Measurements from ENCODE around the gene KIAA1328. TPM values are rescaled to one million over a fixed set of nuclear protein-coding genes. Genes with fewer than 3 reads are reported as not detected.

Gene KIAA1328
- total RNA-seq, 1 experiment from 2014 or later, result 2.8 TPM

- no peaks in the 10 kb centered on the region for H3K36me3 ChIP-seq (replicated peaks; ENCODE audit: control insufficient read depth, insufficient read depth, low read length)
- no peaks in the 10 kb centered on the region for H3K27me3 ChIP-seq (ENCODE audit: control insufficient read depth, insufficient read depth, low read length)
- no peak for DNase-seq
- H3K4me3 ChIP-seq (ENCODE audit: insufficient read depth, low read depth, low read length), result no peak overlapping the region
Observed at GRCh38 chr18:36912887-36913286, 84.0 kb downstream of the KIAA1328 start.

GRCh38 chr18:36917907-36918306 is 89.0 kb downstream of the KIAA1328 start:
- Histone ChIP-seq H3K36me3 (replicated peaks; ENCODE audit: control insufficient read depth, insufficient read depth, low read length) (no peaks in the 10 kb centered on the region), H3K27me3 (ENCODE audit: control insufficient read depth, insufficient read depth, low read length) (no peaks in the 10 kb centered on the region), H3K4me3 (ENCODE audit: insufficient read depth, low read depth, low read length) (no peak overlapping the region)
- DNase-seq, result no peak

GRCh38 chr18:36929601-36930000 is 100.7 kb downstream of the KIAA1328 start:
- no peak for DNase-seq
- no peaks in the 10 kb centered on the region for H3K36me3 ChIP-seq (replicated peaks; ENCODE audit: control insufficient read depth, insufficient read depth, low read length)
- H3K4me3 ChIP-seq (ENCODE audit: insufficient read depth, low read depth, low read length), result no peak overlapping the region
- no peaks in the 10 kb centered on the region for H3K27me3 ChIP-seq (ENCODE audit: control insufficient read depth, insufficient read depth, low read length)

GRCh38 chr18:36931106-36931505 is 102.2 kb downstream of the KIAA1328 start:
- no peak overlapping the region for H3K4me3 ChIP-seq (ENCODE audit: insufficient read depth, low read depth, low read length)
- no peaks in the 10 kb centered on the region for H3K27me3 ChIP-seq (ENCODE audit: control insufficient read depth, insufficient read depth, low read length)
- DNase-seq, result no peak
- no peaks in the 10 kb centered on the region for H3K36me3 ChIP-seq (replicated peaks; ENCODE audit: control insufficient read depth, insufficient read depth, low read length)

GRCh38 chr18:36933552-36933951 is 104.6 kb downstream of the KIAA1328 start:
- Histone ChIP-seq H3K4me3 (ENCODE audit: insufficient read depth, low read depth, low read length) (no peak overlapping the region), H3K36me3 (replicated peaks; ENCODE audit: control insufficient read depth, insufficient read depth, low read length) (no peaks in the 10 kb centered on the region), H3K27me3 (ENCODE audit: control insufficient read depth, insufficient read depth, low read length) (no peaks in the 10 kb centered on the region)
- no peak for DNase-seq

GRCh38 chr18:36934884-36935283 is 106.0 kb downstream of the KIAA1328 start:
- DNase-seq, result no peak

GRCh38 chr18:36942264-36942663 is 113.3 kb downstream of the KIAA1328 start:
- no peaks in the 10 kb centered on the region for H3K36me3 ChIP-seq (replicated peaks; ENCODE audit: control insufficient read depth, insufficient read depth, low read length)
- no peak overlapping the region for H3K4me3 ChIP-seq (ENCODE audit: insufficient read depth, low read depth, low read length)
- DNase-seq, result peak; percentile 41
- H3K27me3 ChIP-seq (ENCODE audit: control insufficient read depth, insufficient read depth, low read length), result no peaks in the 10 kb centered on the region

More at GRCh38 chr18:36934884-36935283, 106.0 kb downstream of the KIAA1328 start:
- Histone ChIP-seq H3K27me3 (ENCODE audit: control insufficient read depth, insufficient read depth, low read length) (no peaks in the 10 kb centered on the region), H3K4me3 (ENCODE audit: insufficient read depth, low read depth, low read length) (no peak overlapping the region), H3K36me3 (replicated peaks; ENCODE audit: control insufficient read depth, insufficient read depth, low read length) (no peaks in the 10 kb centered on the region)

GRCh38 chr18:36947820-36948348 is 119.0 kb downstream of the KIAA1328 start:
- H3K27me3 ChIP-seq (ENCODE audit: control insufficient read depth, insufficient read depth, low read length), result no peaks in the 10 kb centered on the region
- H3K4me3 ChIP-seq (ENCODE audit: insufficient read depth, low read depth, low read length), result no peak overlapping the region
- DNase-seq, result peak; percentile 7
- no peaks in the 10 kb centered on the region for H3K36me3 ChIP-seq (replicated peaks; ENCODE audit: control insufficient read depth, insufficient read depth, low read length)

- no peak overlapping the region for H3K4me3 ChIP-seq (ENCODE audit: insufficient read depth, low read depth, low read length)
- no peaks in the 10 kb centered on the region for H3K36me3 ChIP-seq (replicated peaks; ENCODE audit: control insufficient read depth, insufficient read depth, low read length)
- no peak for DNase-seq
- no peaks in the 10 kb centered on the region for H3K27me3 ChIP-seq (ENCODE audit: control insufficient read depth, insufficient read depth, low read length)
Observed at GRCh38 chr18:36950282-36950681, 121.4 kb downstream of the KIAA1328 start.

- H3K36me3 ChIP-seq (replicated peaks; ENCODE audit: control insufficient read depth, insufficient read depth, low read length), result no peaks in the 10 kb centered on the region
- DNase-seq, result no peak
- H3K27me3 ChIP-seq (ENCODE audit: control insufficient read depth, insufficient read depth, low read length), result no peaks in the 10 kb centered on the region
- no peak overlapping the region for H3K4me3 ChIP-seq (ENCODE audit: insufficient read depth, low read depth, low read length)
Observed at GRCh38 chr18:36950960-36951359, 122.0 kb downstream of the KIAA1328 start.

GRCh38 chr18:36953047-36953446 is 124.1 kb downstream of the KIAA1328 start:
- no peaks in the 10 kb centered on the region for H3K27me3 ChIP-seq (ENCODE audit: control insufficient read depth, insufficient read depth, low read length)
- no peak overlapping the region for H3K4me3 ChIP-seq (ENCODE audit: insufficient read depth, low read depth, low read length)
- DNase-seq, result no peak
- H3K36me3 ChIP-seq (replicated peaks; ENCODE audit: control insufficient read depth, insufficient read depth, low read length), result no peaks in the 10 kb centered on the region

- no peak for DNase-seq
- Histone ChIP-seq H3K27me3 (ENCODE audit: control insufficient read depth, insufficient read depth, low read length) (no peaks in the 10 kb centered on the region), H3K4me3 (ENCODE audit: insufficient read depth, low read depth, low read length) (no peak overlapping the region), H3K36me3 (replicated peaks; ENCODE audit: control insufficient read depth, insufficient read depth, low read length) (no peaks in the 10 kb centered on the region)
Observed at GRCh38 chr18:36960038-36960437, 131.1 kb downstream of the KIAA1328 start.

- H3K4me3 ChIP-seq (ENCODE audit: insufficient read depth, low read depth, low read length), result no peak overlapping the region
- no peaks in the 10 kb centered on the region for H3K27me3 ChIP-seq (ENCODE audit: control insufficient read depth, insufficient read depth, low read length)
- H3K36me3 ChIP-seq (replicated peaks; ENCODE audit: control insufficient read depth, insufficient read depth, low read length), result no peaks in the 10 kb centered on the region
- no peak for DNase-seq
Observed at GRCh38 chr18:36963464-36963863, 134.5 kb downstream of the KIAA1328 start.

GRCh38 chr18:36974686-36975085 is 145.8 kb downstream of the KIAA1328 start:
- H3K4me3 ChIP-seq (ENCODE audit: insufficient read depth, low read depth, low read length), result no peak overlapping the region
- no peaks in the 10 kb centered on the region for H3K36me3 ChIP-seq (replicated peaks; ENCODE audit: control insufficient read depth, insufficient read depth, low read length)
- no peaks in the 10 kb centered on the region for H3K27me3 ChIP-seq (ENCODE audit: control insufficient read depth, insufficient read depth, low read length)
- no peak for DNase-seq

GRCh38 chr18:36977121-36977520 is 148.2 kb downstream of the KIAA1328 start:
- Histone ChIP-seq H3K4me3 (ENCODE audit: insufficient read depth, low read depth, low read length) (no peak overlapping the region), H3K36me3 (replicated peaks; ENCODE audit: control insufficient read depth, insufficient read depth, low read length) (no peaks in the 10 kb centered on the region), H3K27me3 (ENCODE audit: control insufficient read depth, insufficient read depth, low read length) (no peaks in the 10 kb centered on the region)
- DNase-seq, result no peak

GRCh38 chr18:36993068-36993467 is 164.1 kb downstream of the KIAA1328 start:
- Histone ChIP-seq H3K36me3 (replicated peaks; ENCODE audit: control insufficient read depth, insufficient read depth, low read length) (no peaks in the 10 kb centered on the region), H3K27me3 (ENCODE audit: control insufficient read depth, insufficient read depth, low read length) (no peaks in the 10 kb centered on the region), H3K4me3 (ENCODE audit: insufficient read depth, low read depth, low read length) (no peak overlapping the region)
- DNase-seq, result no peak
